Lower lobe of right lung (tissue), 2 donors: ENCODE results near the gene SLC6A6. TPM values are rescaled to one million over a fixed set of nuclear protein-coding genes. Genes with fewer than 3 reads are reported as not detected.

Experiments
- ATAC-seq, 2 donors: fragments of 200-7000 bp; cut with Tn5 transposase; one replicate each; pipeline ENCODE4 v1.9.1; 2020 to 2022; ENCODE audit warnings: mild to moderate bottlenecking in 2 of 2, moderate library complexity in 2 of 2
- DNase-seq: peaks from one replicate; pipeline ENCODE4 v3.0.0-alpha.2; 2020
- H3K27ac ChIP-seq: fragments of 200-600 bp; one replicate; pipeline ENCODE4 v1.8.0; 2022
- H3K27me3 ChIP-seq: fragments of 200-600 bp; one replicate; pipeline ENCODE4 v1.8.0; 2022; ENCODE audit warnings: low read depth
- H3K36me3 ChIP-seq: fragments of 200-600 bp; one replicate; pipeline ENCODE4 v1.8.0; 2022; ENCODE audit warnings: mild to moderate bottlenecking
- H3K4me1 ChIP-seq: fragments of 200-600 bp; one replicate; pipeline ENCODE4 v1.8.0; 2022
- H3K4me3 ChIP-seq: fragments of 200-600 bp; one replicate; pipeline ENCODE4 v1.8.0; 2022; ENCODE audit warnings: mild to moderate bottlenecking
- H3K9me3 ChIP-seq: fragments of 200-600 bp; one replicate; pipeline ENCODE4 v1.8.0; 2022
- intact Hi-C: fragments of 100-400 bp; cut with DNase I; formaldehyde crosslinking; loops from one replicate; pipeline ENCODE4 v1.11.0; 2022
- total RNA-seq: library from RNA; stranded (reverse); fragmentation: NEBNext Ultra II Directional; extraction: Animal tissue kit (Norgen Biotek cat#: 25700); gene quantifications from one replicate; pipeline ENCODE4 v1.2.1, GENCODE V29; 2021
- TF ChIP-seq, protein P1 (sequence below): fragments of 200-600 bp; IDR thresholded peaks from one replicate; pipeline ENCODE4 v1.8.0; 2022; ENCODE audit warnings: antibody characterized with exemption, mild to moderate bottlenecking
- donor health status: DM: no; HTN: yes; CAD: no; lungs with severe emphysema.

The SLC6A6 gene
- total RNA-seq, 1 donor from 2014 or later, result 84.0 TPM

DNA sequence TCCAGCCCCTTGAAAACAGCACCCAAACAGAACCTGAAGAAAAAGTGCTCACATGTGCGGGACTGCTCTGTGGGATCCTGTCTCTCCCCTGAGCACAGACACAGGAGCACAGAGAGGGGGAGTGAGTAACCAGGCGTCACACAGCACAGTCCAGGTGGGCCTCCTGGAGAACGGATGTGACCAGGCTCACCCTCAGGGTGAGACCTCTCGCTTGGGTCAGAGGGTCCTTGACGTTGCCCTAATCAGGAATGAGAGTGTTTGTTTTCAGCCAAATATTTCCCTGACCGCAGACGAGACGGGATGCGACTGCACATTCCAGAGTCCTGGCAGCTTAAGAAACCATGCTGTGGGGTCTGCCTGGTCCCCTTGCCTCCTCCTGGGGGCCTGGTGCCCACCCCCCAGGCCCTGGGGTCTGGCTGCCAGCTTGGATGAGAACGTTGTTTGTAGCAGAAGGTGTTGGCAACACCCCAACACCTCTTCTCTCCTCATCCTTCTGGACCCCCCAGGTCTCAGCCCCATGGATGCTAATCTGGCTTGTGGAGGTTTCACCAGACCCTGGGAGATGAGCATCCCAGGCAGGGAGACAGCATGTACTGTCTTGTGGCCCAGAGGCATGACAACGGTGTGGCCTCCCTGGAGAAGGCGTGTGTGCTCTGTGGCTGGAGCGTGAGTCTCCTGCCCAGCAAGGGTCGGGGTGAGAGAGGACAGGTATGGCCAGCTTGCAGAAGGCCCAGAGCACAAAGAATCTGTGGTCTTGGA is 42.1 kb upstream of the SLC6A6 start:
- intact Hi-C loops, result no loop called here
- no peaks in the 10 kb centered on the region for H3K4me1 ChIP-seq
- no peaks in the 10 kb centered on the region for H3K27me3 ChIP-seq
- H3K27ac ChIP-seq, result no peak overlapping the region
- TF ChIP-seq, protein P1, sequence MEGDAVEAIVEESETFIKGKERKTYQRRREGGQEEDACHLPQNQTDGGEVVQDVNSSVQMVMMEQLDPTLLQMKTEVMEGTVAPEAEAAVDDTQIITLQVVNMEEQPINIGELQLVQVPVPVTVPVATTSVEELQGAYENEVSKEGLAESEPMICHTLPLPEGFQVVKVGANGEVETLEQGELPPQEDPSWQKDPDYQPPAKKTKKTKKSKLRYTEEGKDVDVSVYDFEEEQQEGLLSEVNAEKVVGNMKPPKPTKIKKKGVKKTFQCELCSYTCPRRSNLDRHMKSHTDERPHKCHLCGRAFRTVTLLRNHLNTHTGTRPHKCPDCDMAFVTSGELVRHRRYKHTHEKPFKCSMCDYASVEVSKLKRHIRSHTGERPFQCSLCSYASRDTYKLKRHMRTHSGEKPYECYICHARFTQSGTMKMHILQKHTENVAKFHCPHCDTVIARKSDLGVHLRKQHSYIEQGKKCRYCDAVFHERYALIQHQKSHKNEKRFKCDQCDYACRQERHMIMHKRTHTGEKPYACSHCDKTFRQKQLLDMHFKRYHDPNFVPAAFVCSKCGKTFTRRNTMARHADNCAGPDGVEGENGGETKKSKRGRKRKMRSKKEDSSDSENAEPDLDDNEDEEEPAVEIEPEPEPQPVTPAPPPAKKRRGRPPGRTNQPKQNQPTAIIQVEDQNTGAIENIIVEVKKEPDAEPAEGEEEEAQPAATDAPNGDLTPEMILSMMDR, result no peak
- no peak for DNase-seq
- H3K36me3 ChIP-seq, result no peaks in the 10 kb centered on the region
- peak; percentile 4 to 53 for ATAC-seq
- H3K4me3 ChIP-seq, result no peak overlapping the region
- H3K9me3 ChIP-seq, result no peaks in the 10 kb centered on the region

GRCh38 chr3:14361068-14361677 is 41.2 kb upstream of the SLC6A6 start:
- TF ChIP-seq, protein P1, result no peak
- ATAC-seq, result no peak
- Histone ChIP-seq H3K27ac (no peak overlapping the region), H3K9me3 (no peaks in the 10 kb centered on the region), H3K27me3 (no peaks in the 10 kb centered on the region), H3K4me1 (no peaks in the 10 kb centered on the region), H3K36me3 (no peaks in the 10 kb centered on the region), H3K4me3 (no peak overlapping the region)
- intact Hi-C loops, result no loop called here
- DNase-seq, result no peak

GRCh38 chr3:14362890-14363289 is 39.5 kb upstream of the SLC6A6 start:
- TF ChIP-seq, protein P1, result no peak
- no peak overlapping the region for H3K27ac ChIP-seq
- ATAC-seq (no peak), DNase-seq (no peak)
- intact Hi-C loops, result no loop called here
- no peaks in the 10 kb centered on the region for H3K9me3 ChIP-seq
- H3K4me3 ChIP-seq, result no peak overlapping the region
- H3K4me1 ChIP-seq, result no peaks in the 10 kb centered on the region
- no peaks in the 10 kb centered on the region for H3K36me3 ChIP-seq
- no peaks in the 10 kb centered on the region for H3K27me3 ChIP-seq

DNA sequence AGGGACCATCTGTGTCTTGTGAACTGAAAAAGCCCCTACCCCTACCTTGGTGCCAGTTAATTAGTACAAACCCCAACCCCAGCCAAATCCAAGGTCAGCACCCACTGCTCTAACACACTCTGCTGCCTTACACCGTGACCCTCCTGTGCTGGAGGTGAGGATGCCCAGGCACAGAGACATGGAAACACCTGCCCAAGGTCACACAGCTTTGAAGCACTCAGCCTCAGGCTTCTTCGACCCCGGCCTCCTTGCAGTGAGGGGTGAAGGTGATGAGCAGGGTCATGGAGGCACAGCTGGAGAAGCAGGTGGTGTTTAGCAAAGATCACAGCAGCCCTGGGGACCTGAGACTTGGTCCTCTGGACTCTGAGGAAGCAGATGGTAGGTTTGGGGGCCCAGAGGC is 39.0 kb upstream of the SLC6A6 start:
- Histone ChIP-seq H3K36me3 (no peaks in the 10 kb centered on the region), H3K4me1 (no peaks in the 10 kb centered on the region), H3K27ac (no peak overlapping the region), H3K4me3 (no peak overlapping the region), H3K9me3 (no peaks in the 10 kb centered on the region), H3K27me3 (no peaks in the 10 kb centered on the region)
- DNase-seq (no peak), ATAC-seq (no peak)
- TF ChIP-seq, protein P1, result no peak
- intact Hi-C loops, result no loop called here

DNA sequence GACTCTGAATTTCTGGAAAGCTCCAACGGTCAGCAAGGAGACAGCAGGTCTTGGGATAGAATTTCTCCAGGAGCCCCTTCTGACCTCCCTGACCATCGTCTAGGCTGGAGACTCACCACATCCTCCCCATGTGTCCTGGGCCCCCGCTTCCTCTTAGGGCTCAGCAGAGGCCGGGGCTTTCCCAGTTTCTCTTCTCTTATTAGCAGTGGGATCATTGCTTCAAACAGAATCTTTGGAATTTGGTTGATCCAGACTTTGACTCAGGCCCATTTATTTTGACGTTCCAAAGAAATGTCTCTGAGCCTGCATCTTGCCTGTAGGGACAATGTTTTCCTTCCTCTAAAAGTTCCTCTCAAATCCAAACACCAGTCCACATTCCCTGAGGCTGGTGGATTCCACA is 38.4 kb upstream of the SLC6A6 start:
- Histone ChIP-seq H3K36me3 (no peaks in the 10 kb centered on the region), H3K4me3 (no peak overlapping the region), H3K27me3 (no peaks in the 10 kb centered on the region), H3K4me1 (no peaks in the 10 kb centered on the region), H3K9me3 (no peaks in the 10 kb centered on the region), H3K27ac (no peak overlapping the region)
- DNase-seq, result no peak
- TF ChIP-seq, protein P1, result no peak
- no peak for ATAC-seq
- intact Hi-C loops, result no loop called here
